ENCODE results near the gene VTCN1. TPM values are rescaled to one million over a fixed set of nuclear protein-coding genes. Genes with fewer than 3 reads are reported as not detected.

The VTCN1 gene
- polyA plus RNA-seq, 3 donors: not detected

GRCh38 chr1:117257291-117257690 is 46.6 kb upstream of the VTCN1 start:
- peaks cover 0 to 3% (median 0%) of the 10 kb centered on the region in 3 donors for H3K27me3 Mint-ChIP-seq (ENCODE audit: low read depth in 3 of 3)
- Histone ChIP-seq H3K4me3 (replicated peaks in 1 of 3; ENCODE audit: low read depth in 2 of 3, low read length in 3 of 3) (no peak overlapping the region), H3K27ac (ENCODE audit: low read depth in 1 of 2, low read length in 2 of 2) (no peak overlapping the region), H2AFZ (ENCODE audit: insufficient read depth, low read depth, low read length, poor library complexity, severe bottlenecking) (no peak overlapping the region), H3K4me2 (replicated peaks; ENCODE audit: extremely low read depth, low read length, poor library complexity, severe bottlenecking) (no peak overlapping the region), H3K36me3 (replicated peaks in 1 of 2; ENCODE audit: control insufficient read depth in 1 of 2, insufficient read depth in 2 of 2, low read length in 2 of 2) (no peaks in the 10 kb centered on the region), H3K9me3 (replicated peaks in 1 of 2; ENCODE audit: control insufficient read depth in 1 of 2, insufficient read depth in 1 of 2, low read length in 2 of 2) (peaks cover 5 to 8% of the 10 kb centered on the region in 2 donors), H3K4me1 (ENCODE audit: control insufficient read depth in 1 of 2, insufficient read depth in 2 of 2, low read length in 2 of 2) (no peaks in the 10 kb centered on the region), H4K20me1 (ENCODE audit: insufficient read depth, low read length) (no peaks in the 10 kb centered on the region), H3K9ac (ENCODE audit: insufficient read depth, low read length, poor library complexity, severe bottlenecking) (no peak overlapping the region), H3K27me3 (ENCODE audit: control insufficient read depth in 2 of 2, insufficient read depth in 2 of 2, low read length in 2 of 2) (peaks cover 0 to 2% of the 10 kb centered on the region in 2 donors), H3K79me2 (ENCODE audit: insufficient read depth, low read length) (no peaks in the 10 kb centered on the region)
- no peak for DNase-seq
- no peaks in the 10 kb centered on the region for H3K36me3 Mint-ChIP-seq
- H3K4me1 Mint-ChIP-seq: no peaks in the 10 kb centered on the region
- intact Hi-C loops (cut with micrococcal nuclease): no loop called here
- no peak overlapping the region for H3K27ac Mint-ChIP-seq
- no peak for TF ChIP-seq CTCF (IDR thresholded peaks at IDR 0.05)
- H3K4me3 Mint-ChIP-seq: no peak overlapping the region
- H3K9me3 Mint-ChIP-seq: peaks cover 0 to 13% (median 4%) of the 10 kb centered on the region in 7 donors

- Histone ChIP-seq H3K9me3 (replicated peaks in 1 of 2; ENCODE audit: control insufficient read depth in 1 of 2, insufficient read depth in 1 of 2, low read length in 2 of 2) (no peaks in the 10 kb centered on the region), H3K9ac (ENCODE audit: insufficient read depth, low read length, poor library complexity, severe bottlenecking) (no peak overlapping the region), H3K4me2 (replicated peaks; ENCODE audit: extremely low read depth, low read length, poor library complexity, severe bottlenecking) (no peak overlapping the region), H2AFZ (ENCODE audit: insufficient read depth, low read depth, low read length, poor library complexity, severe bottlenecking) (no peak overlapping the region), H3K27ac (ENCODE audit: low read depth in 1 of 2, low read length in 2 of 2) (no peak overlapping the region), H3K4me3 (replicated peaks in 1 of 3; ENCODE audit: low read depth in 2 of 3, low read length in 3 of 3) (no peak overlapping the region), H3K36me3 (replicated peaks in 1 of 2; ENCODE audit: control insufficient read depth in 1 of 2, insufficient read depth in 2 of 2, low read length in 2 of 2) (no peaks in the 10 kb centered on the region), H4K20me1 (ENCODE audit: insufficient read depth, low read length) (no peaks in the 10 kb centered on the region), H3K27me3 (ENCODE audit: control insufficient read depth in 2 of 2, insufficient read depth in 2 of 2, low read length in 2 of 2) (peaks cover 0 to 4% of the 10 kb centered on the region in 2 donors), H3K79me2 (ENCODE audit: insufficient read depth, low read length) (no peaks in the 10 kb centered on the region), H3K4me1 (ENCODE audit: control insufficient read depth in 1 of 2, insufficient read depth in 2 of 2, low read length in 2 of 2) (no peaks in the 10 kb centered on the region)
- H3K9me3 Mint-ChIP-seq: peaks cover 0 to 11% (median 4%) of the 10 kb centered on the region in 7 donors
- no peak overlapping the region for H3K4me3 Mint-ChIP-seq
- no peak for DNase-seq
- no peaks in the 10 kb centered on the region for H3K36me3 Mint-ChIP-seq
- intact Hi-C loops (cut with micrococcal nuclease): no loop called here
- no peaks in the 10 kb centered on the region for H3K4me1 Mint-ChIP-seq
- H3K27me3 Mint-ChIP-seq (ENCODE audit: low read depth in 3 of 3): peaks cover 6 to 8% (median 7%) of the 10 kb centered on the region in 3 donors
- no peak overlapping the region for H3K27ac Mint-ChIP-seq
- TF ChIP-seq CTCF (IDR thresholded peaks at IDR 0.05): no peak
Observed at GRCh38 chr1:117250061-117250606, 39.4 kb upstream of the VTCN1 start.
